Measurements from ENCODE around the gene DRC1.
"Not testable (repeated sequence)": the region's sequence is repeated elsewhere in the genome, so short reads cannot be mapped to it uniquely, and the experiment has no call there.

Gene DRC1

DNA sequence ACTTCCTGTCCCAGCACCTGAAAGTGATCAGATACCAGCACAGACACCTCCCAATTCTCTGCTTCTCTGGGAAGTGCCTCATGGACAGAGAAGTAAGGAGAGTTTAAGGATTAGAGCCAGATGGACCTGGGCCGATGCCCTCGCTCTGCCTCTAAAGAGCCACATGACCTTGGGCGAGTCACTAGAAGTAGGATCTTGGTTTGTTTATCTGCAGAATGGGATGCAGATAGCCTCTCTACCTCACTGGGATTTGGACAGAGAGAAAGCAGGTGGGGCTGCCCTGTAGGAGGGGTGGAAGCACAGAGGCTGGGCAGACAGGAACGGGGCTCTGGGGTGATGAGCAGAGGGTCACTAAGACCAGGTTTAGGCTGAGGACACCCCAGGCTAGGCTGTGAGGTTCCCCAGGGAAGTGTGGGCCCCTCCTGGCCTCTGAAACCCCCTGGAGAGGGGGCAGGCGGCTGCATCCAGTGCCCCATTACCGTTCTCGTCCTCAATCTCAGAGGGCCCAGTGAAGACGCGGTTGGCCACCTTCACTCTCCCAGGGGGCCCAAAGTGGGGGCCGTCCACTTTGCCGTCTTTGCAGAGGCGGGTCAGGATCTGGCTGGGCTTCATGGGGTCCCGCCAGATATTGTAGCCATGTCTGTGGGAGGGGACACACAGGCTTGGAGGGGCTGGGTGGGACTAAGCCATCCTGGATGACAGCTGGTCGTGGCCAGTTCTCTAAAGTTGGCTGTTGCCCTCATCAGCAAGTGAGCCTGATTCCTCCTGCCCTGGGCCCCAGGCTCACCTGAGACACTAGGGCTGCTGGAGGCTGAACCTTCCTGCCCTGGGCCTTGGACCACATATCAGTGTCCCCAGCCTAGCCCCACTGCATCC is 62.9 kb downstream of the DRC1 start:
- DNase-seq: no peak

DNA sequence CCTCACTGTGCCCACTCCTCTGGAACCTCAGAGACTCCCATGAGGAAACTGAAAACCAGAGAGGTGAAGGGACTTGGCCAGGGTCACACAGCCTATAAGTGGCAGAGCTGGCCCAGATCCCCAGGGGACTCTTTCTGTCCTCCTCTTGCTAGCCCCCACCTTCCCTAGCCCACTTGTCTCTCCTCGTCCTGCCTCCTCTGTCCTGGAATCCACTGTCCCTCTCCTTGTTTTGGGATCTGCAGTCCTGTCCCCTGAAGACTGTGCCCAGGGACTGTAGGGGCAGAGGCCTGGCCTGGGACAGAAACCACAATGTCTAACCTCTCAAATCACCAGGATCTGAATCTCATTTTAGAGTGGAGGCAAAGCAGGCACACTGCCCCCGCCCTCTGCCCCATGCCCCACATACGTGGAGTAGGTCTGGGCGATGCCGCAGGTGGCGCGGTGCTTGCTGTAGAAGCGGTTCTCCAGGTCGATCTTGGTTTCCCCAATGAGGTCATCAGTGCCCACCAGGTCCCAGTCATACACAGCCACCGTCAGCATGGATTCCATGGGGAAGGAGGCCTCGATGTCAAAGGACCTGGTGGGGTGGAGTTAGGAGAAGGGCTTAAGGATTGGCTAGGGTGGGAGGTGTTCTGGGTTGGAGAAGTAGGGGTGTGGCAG is 63.7 kb downstream of the DRC1 start:
- DNase-seq: no peak

DNA sequence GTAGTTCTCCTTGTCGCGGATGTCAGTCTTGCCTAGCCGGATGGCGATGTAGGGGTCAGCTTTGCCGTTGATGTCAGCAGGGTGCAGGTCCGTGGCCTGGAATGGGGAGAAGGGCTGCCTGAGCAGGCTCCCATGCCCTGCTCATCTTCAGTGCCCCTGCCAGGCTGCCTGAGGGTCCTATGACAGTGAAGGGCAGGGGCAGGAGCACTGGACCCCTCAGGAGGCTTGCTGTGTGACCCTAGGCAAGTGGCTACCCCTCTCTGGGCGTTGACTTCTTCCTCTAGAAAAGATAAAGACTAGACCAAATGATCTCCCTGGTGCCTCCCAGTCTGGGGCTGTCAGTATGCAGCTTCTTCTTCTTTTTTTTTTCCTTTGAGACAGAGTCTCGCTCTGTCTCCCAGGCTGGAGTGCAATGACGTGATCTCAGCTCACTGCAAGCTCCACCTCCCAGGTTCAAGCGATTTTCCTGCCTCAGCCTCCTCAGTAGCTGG is 64.3 kb downstream of the DRC1 start:
- no peak for DNase-seq

DNA sequence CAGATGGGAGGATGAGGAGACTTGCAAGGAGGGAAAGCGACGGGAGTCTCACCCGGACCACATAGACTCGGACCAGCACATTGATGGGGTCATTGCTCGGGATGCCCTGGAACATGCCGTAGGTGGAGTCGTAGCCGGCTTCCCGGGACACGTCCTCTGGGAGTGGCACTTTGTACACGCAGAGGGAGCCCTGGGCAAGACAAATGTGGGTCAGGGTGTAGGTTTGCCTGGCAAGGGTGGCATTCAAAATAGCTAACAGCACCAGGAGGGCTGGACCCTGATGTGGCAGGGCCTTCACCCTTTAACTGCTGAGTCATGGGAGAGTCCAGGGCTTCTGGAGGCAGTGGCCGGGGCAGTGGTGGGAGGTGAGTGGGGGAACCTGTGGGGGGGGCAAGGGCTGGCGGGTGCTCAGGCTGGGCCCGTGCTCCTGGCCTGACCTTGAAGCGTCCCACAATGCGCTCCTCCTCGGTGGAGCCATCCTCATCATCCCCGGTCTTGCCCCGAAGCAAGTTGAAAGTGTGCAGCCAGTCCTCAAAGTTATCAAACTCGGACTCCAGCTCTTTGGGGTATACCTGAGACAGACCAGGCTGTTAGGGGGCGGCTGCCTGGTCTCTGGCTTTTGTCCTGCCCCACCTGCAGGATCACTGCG is 65.1 kb downstream of the DRC1 start:
- no peak for DNase-seq

DNA sequence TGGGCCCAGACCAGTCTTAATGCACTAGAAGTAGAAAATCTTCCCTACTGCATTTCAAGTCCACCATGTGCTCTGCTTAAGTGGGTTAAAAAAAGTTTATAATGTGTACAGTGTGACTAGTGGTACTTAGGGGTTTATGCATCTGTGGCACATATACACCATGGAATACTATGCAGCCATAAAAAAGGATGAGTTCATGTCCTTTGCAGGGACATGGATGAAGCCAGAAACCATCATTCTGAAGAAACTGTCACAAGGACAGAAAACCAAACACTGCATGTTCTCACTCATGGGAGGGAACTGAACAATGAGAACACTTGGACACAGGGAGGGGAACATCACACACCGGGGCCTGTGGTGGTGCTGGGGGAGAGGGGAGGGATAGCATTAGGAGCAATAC is 66.8 kb downstream of the DRC1 start:
- not testable (repeated sequence) for DNase-seq

DNA sequence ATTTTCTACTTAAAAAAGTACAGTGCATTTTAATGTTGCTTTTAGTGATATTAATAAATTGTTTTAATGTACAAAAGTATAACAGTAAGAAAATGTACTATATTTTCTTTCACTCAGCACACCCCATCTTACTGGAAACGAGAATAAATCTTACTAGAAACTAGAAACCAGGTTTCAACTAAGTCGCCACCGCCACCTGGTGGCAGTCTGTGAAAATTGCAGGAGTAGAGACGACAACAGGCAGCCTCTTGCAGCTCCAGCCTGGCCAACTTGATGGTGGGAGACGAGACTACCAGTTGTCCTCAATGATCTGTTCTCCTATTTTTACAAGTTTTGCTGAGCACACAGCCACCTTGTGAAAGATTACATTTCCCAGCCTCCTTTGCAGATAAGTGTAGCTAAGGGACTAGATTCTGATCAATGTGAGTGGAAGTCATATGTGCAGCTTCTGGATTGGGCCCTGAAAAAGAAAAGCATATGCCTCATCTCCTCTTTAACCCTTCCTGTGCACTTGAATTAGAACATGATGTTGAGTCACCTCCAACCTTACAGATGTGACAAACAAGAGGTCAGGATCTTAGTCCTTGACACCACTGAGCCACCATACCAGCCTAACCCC is 67.5 kb downstream of the DRC1 start:
- DNase-seq: peak; percentile 22 to 47

DNA sequence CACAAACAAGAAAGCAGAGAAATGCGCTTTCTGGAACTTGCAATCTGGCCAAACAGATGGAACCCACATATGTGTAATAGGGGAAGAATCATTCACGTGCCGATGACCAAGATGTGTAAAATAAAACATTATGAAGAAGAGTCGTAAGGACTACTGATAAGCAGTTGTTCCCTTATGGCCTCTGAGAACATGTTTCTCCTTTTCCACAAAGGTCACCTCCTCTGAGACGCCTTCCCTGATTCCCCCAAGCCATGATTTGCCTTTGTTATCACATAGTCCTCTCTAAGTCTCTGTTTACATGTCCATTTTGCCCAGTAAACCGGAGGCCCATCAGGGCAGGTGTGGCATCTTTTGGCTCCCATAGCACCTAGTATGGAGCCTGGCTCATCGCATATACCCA is 68.2 kb downstream of the DRC1 start:
- no peak for DNase-seq

DNA sequence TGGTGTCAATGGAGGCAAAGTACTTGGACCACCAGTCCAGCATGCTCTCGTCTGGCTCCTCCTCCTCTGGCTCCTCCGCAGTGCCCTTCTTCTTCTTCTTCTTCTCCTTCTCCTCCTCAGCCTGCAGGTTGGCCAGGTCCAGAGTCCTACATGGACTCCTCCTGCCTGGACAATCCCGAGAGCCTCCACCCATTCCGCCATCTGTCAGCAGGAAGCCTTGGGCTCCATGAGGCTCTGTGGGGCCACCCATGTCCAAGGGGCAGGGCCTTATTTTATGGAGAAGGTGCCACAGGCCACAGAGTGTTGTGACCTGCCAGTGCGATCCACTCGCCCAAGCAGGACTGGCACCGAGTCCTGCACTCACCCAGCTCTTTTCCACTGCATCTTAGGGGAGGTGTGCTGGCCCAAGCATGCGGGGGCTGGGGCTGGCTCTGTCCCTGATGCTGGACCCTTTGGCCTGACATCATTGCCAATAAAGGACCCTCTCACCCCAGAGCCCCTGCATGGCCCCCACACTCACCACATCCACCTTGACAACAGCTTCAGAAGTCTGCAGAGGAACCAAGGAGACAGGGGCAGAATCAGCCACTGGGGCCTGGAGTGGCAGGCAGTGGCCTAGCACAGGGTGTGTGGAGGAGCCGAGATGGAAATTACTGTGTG is 69.0 kb downstream of the DRC1 start:
- DNase-seq: no peak

DNA sequence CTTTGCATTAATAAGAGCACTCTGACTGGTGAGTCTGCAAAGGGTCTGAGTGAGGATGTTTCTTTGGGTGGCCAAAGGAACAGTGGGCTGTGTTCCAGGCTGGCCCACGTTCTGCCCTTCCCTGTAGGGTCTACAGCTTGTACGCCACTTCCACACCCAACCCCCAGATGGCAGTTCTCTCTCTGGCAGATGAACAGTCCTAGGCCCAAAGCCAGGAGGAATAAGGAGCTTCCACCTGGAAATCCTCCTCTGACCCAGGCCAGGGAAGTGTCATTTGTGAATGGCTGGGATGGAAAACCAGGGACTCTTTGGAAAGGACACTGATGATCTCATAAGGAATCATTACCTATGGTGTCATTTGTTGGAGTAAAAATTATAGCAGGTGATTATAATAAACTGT is 69.6 kb downstream of the DRC1 start:
- no peak for DNase-seq

DNA sequence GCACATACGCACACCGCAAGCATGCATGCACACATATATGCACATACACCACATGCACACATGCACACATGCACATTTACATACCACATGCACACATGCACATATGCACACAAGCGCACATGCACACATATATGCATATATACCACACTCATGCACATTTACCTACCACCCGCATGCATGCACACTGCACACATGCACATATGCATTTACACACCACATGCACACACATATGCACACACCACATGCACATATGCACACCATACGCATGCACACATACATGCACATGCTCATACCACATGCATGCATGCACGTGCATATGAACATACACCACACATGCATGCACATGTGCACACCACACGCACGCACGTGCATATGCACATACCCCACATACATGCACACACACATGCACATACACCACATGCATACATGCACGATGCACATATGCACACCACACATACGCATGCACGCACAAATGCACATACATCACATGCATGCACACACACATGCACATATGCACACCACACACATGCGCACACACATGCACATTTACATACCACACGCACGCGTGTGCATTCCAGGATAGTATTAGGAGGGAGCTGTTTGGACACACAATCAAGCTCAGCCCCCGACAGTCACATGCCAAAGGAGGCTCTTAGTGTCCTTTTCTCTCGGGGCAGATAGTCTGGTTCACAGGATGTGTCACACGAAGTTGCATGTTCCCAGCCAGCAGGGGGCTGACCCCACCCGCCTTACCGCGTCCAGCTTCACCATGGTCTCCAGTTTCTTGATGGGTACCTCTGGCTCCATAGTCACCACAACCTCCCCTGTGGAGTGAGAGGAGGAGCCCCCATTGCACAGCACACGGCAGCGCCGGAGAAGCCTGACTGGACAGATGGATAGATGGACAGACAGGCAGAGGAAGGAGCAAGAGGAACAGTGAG is 70.3 kb downstream of the DRC1 start:
- DNase-seq: no peak

DNA sequence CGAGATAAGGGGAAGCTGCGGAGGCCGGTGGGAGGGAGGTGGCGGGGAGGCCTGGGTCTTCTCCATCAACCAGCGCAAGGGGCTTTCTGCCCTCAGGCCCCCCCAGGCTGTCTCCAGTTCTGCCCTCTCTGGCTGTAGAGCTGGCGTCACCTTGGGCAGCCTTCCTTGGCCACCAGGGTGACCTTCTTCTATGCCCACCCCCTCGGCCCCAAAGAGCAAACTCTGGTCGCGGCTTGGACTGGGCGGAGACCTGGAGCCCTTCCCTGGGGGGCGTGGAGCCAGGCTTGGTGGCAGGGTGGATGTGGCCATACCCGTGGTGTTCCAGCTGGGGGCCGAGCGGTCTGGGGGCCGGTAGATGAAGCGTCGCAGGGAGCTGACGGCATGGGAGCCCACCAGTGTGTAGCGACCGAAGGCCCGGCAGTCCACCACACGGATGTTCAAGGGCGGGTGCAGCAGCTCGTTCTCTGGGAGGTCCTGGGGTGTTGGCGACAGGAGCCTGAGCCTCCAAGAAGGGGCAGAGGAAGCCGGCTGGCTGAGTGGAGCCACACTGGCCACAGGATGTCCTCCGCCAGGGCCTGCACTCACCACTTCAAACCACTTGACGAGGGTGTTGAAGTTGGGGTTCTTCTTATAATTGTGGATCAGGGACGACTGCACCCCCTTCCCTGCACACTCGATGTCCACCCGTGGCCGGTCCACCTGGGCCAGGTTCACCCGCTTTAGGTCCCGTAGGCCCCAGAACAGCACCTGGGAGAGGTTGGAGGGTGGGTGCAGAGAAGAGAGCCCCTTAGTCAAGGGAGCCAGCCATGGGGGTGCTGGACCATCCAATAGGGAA is 71.3 kb downstream of the DRC1 start:
- DNase-seq: no peak

DNA sequence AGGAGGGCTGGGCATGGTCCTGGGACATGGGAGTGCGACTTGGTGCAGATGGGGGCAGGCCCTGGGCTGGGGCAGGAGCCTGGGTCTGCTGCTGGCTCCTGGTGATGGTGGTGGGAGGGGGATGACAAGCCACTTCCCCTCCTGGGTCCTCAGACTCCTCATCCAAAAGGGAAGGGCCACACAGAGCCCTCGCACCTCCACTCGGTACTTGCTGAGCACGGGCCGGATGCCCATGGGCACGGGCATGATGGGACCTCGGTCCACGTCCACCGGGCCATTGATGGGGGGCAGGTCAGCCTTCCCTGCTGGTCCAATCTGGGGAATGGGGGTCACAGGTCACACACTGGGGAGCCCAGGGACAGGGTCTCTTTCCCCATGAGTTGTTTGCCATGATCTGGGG is 72.1 kb downstream of the DRC1 start:
- no peak for DNase-seq

DNA sequence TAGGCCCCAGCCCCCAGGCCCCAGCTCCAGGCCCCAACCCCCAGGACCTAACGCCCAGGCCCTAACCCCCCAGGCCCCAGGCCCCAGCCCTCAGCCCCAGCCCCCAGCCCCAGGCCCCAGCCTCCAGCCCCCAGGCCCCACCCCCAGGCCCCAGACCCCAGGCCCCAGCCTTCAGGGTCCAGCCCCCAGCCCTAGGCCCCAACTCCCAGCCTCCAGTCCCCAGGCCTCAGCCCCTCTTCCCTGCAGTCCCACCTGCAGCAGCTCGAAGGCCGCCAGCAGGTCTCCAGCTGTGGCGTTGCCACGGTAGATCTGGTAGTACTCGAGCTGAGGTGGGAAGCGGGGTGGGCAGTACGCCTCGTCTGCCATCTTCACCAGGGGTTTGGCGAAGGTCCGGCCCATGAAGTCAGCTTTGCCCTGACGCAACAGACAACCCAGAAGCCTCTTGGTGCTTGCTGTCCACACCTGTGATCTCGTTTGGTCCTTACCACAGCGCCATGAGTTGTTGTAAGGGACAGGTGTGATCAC is 72.6 kb downstream of the DRC1 start:
- no peak for DNase-seq

DNA sequence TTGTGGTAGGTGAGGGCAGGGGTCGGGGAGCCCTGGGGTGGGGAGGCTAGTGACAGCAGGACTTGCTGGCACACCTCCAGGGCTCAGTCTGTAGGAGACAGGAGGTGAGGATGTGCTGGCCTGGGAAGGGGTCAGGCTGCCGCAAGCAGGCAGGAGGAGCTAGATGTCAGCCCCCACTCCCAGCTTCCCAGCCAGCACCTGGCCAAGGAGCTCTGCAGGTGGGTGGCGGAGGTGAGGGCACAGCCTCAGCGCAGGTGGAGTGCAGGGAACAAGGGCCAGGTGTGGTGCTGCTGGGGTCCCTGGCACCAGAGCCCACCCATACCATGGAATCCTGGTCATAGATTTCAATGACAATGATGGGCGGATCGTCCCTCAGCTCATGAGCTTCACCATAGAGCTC is 73.3 kb downstream of the DRC1 start:
- no peak for DNase-seq

DNA sequence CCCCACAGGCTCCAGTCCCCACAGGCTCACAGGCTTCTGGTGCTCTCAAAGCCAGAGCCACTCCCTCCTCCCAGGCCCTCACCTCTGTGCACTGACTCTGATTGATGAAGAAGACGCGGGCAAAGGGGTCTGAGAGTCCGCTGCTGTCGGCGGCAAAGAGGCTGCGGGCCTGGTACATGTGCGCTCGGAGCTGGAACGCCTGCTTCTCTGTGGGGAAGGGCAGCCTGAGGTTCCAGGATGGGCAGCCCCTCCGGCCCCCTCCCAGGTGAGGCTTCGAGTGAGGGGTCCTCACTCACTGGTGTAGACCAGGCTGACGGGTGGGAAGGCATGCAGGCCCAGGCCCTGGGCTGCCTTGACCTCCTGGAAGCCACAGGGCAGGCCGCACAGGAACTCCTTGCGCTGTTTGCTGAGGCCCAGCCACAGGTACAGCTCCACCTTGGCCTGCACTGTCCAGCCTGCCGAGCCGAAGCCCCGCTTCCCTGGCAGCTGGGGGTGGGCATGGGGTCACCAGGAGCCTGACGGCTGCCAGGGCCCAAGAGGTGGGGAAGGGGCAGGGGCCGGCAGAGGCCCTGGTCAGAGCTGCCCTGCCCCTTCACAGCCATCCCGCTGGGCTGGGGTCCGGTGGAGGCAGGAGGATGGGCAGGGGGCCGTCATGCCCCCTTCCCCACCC is 74.2 kb downstream of the DRC1 start:
- no peak for DNase-seq

DNA sequence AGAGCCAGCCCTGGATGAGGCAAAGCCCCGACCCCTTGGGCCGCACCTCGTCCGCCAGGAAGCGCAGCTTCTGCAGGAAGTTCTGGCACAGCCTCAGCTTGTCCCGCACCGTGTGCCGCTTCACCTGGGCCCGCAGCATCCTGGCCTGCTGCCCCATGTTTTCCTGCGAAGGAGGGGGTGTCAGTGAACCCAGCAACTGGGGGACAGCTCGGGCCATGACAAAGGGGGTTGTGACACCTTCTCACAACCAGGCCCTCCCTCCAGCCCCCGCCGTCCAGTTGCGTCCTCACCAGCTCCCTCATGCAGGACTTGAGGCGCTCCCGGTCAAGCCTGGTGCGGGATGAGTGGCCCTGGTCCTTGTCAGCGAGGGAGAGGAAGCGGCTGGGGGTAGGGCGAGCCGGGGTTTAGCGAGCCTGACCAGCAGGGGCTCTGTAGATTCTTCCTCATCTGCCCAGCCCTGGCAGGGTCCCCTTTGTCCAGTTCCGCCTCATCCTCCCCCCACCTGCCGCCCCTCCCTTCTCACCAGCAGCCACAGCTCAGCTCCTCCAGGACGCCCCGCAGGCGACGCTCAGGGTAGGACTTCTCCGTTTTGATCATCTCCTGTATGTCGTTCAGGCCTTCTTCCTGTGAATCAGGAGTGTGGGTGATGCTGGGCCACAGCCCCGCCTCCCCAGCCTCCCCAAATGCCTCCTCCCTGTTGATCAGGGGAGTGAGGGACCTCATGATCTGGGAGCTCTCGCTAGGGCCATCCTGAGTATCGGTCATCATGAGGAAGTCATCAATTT is 75.6 kb downstream of the DRC1 start:
- no peak for DNase-seq

DNA sequence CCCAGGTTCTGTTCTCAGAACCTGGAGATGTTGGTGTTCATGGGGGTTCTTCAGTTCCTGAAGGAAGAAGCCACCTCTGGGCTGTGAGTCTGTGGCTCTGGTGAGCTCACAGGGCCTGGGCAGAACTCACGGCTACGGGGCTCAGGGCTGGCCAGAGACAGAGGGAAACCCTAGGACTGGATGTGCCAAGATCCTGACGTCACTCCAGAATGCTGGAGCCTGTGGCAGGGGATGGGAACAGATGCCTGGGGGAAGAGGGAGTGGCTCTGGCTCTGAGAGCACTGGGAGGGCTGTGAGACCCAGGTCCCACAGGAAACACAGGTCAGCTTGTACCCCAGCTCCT is 76.2 kb downstream of the DRC1 start, which contains the start of gene OTOF:
OTOF (minus strand) TSS at position 214 of the 343 bp plus-strand sequence.
- no peak for DNase-seq

DNA sequence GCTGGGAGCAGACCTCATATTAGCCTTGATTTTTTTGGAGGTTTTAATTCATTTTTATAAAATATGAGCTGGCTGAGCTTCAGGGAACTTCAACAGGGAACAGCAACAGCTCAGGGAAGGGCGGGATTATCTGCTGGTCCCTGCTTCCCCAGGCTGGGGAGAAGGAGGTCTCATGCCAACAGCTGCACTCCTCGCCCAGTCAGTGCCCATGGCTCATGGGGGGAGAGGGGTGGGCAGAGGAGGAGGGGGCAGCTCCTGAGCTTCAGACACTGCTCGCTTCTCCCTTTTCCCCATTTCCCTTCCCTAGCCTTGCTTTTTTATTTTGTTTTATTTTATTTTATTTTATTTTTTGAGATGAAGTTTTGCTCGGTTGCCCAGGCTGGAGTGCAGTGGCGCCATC is 76.6 kb downstream of the DRC1 start:
- no peak for DNase-seq
